GM19452 (cell line): ENCODE measurements around the gene NPLOC4.
"Not testable (repeated sequence)": the region's sequence is repeated elsewhere in the genome, so short reads cannot be mapped to it uniquely, and the experiment has no call there.

Experiments
- ATAC-seq: cut with Tn5 transposase; IDR thresholded peaks from one replicate; pipeline ENCODE4 v1.9.1; 2021; ENCODE audit not compliant: unreplicated experiment

Gene NPLOC4

DNA sequence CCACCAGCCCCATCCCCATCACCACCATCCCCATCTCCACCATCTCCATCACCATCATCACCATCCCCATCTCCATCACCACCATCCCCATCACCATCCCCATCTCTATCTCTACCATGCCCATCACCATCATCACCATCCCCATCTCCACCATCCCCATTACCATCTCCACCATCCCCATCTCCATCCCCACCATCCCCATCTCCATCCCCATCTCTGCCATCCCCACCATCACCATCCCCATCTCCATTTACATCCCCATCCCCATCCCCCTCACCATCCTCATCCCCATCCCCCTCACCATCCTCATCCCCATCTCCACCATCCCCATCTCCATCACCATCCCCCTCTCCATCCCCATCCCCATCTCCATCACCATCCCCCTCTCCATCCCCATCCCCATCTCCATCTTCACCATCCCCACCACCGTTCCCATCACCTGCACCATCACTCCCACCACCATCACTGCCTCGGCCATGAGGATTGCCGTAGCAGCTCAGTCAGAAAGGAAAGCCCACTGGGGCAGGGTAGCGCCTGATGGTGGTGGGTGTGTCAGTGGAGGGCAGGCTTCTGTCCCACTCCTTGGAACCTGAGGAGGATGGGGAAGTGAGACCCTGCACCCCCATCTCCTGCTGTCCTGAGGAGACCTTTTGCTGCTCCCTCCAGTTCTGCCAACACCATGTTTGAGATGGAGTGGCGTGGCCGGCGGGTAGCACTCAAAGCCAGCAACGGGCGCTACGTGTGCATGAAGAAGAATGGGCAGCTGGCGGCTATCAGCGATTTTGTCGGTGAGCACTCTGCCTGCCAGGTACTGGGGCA, 101.2 kb downstream of the NPLOC4 start:
- no peak for ATAC-seq

- ATAC-seq = no peak
Measured at GRCh38 chr17:81535007-81535328, 101.9 kb downstream of the NPLOC4 start.

GRCh38 chr17:81534157-81535006, 102.5 kb downstream of the NPLOC4 start:
- ATAC-seq = no peak

DNA sequence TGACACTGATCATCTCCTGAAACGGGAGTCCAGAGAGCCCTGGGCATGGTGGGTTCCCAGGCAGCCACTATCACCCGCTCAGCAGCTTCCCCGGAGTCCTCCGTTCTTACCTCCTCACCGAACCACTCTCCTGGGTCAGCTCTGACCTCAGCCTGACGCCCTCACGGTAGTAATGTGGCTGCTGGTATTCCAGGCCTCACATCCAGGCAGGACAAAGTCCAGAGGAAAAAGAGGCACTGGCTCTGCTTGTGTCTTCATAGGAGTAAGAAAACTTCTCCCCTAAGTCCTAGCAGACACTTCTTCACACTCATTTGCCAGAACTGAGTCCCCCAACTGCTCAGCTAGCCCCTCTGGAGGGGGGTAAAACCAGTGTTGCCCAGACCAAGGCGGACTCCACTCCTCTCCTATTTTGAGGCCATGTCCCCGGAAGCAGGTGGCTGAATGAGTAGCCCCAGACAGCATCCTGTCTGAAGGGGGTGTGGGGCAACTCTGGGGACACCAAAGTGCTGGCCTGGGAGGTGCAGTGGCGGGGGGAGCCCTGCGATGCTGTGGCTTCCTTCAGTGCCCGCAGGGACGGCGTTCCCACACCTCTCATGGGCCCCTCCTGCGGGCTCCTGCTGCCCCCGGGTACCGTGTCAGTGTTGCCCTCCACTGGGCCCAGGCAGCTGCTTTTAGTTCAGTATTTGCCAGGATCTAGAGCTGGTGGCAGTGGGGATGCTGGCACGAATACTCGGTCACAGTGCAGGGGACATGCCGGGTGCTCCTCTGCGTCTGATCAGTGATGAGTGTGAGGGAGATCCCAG, 103.4 kb downstream of the NPLOC4 start:
- ATAC-seq = no peak

DNA sequence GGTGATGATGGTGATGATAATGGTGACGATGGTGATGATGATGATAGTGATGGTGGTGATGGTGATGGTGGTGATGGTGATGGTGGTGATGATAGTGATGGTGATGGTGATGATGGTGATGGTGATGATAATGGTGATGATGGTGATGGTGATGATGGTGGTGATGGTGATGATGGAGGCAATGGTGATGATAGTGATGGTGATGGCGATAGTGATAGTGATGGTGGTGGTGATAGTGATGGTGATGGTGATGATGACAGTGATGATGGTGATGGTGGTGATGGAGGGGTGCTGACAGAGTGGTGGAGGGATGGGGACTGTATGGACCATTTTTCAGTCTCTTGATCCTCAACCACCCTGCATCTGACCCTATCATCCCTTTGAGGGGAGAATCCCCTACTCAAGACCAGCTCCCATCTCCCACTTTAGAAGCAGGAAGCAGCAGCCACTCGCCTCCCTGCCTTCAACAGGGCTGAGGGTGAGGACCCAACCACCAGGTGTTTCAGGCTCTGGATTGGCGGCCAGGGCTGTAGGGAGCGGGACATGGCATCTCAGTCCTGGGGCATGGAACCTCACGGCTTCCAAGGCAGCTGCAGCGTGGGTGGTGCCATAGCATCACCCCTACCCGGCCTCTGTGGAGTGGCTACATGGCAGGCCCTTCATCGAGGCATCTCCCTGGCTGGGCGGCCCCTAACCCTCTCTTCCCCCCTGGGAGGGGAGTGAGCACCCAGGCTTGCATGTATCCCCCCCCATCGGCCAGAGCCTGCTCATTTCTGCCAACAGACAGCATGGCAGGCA, 104.2 kb downstream of the NPLOC4 start:
- ATAC-seq = no peak

DNA sequence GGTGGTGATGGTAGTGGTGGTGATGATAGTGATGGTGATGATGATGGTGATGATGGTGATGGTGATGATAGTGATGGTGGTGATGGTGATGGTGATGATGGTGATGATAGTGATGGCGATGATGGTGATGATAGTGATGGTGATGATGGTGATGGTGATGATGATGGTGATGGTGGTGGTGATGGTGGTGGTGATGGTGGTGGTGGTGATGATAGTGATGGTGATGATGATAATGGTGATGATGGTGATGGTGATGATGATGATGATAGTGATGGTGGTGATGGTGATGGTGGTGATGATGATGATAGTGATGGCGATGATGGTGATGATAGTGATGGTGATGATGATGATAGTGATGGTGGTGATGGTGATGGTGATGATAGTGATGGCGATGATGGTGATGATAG, 104.9 kb downstream of the NPLOC4 start:
- not testable (repeated sequence) for ATAC-seq

DNA sequence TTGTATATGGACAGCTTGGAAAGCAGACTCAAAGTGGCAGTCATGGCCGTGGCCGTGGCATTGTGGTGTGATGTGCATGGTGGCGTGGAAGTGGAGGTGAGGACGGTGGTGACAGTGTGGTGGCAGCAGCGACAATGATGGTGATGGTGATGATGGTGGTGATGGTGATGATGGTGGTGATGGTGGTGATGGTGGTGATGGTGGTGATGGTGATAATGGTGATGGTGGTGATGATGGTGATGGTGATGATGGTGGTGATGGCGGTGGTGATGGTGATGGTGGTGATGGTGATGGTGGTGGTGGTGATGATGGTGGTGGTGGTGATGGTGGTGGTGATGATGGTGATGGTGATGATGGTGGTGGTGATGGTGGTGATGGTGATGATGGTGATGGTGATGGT, 105.9 kb downstream of the NPLOC4 start:
- not testable (repeated sequence) for ATAC-seq

GRCh38 chr17:81529437-81529803, 107.5 kb downstream of the NPLOC4 start:
- no peak for ATAC-seq

- no peak for ATAC-seq
Measured at GRCh38 chr17:81528651-81529436, 108.1 kb downstream of the NPLOC4 start.

GRCh38 chr17:81528384-81528650, 108.6 kb downstream of the NPLOC4 start:
- ATAC-seq = no peak

GRCh38 chr17:81527591-81528383, 109.1 kb downstream of the NPLOC4 start, which contains the start of gene FSCN2:
FSCN2 (plus strand) TSS chr17:81528377; CDS start chr17:81528532, 155 bp downstream.
- no peak for ATAC-seq

DNA sequence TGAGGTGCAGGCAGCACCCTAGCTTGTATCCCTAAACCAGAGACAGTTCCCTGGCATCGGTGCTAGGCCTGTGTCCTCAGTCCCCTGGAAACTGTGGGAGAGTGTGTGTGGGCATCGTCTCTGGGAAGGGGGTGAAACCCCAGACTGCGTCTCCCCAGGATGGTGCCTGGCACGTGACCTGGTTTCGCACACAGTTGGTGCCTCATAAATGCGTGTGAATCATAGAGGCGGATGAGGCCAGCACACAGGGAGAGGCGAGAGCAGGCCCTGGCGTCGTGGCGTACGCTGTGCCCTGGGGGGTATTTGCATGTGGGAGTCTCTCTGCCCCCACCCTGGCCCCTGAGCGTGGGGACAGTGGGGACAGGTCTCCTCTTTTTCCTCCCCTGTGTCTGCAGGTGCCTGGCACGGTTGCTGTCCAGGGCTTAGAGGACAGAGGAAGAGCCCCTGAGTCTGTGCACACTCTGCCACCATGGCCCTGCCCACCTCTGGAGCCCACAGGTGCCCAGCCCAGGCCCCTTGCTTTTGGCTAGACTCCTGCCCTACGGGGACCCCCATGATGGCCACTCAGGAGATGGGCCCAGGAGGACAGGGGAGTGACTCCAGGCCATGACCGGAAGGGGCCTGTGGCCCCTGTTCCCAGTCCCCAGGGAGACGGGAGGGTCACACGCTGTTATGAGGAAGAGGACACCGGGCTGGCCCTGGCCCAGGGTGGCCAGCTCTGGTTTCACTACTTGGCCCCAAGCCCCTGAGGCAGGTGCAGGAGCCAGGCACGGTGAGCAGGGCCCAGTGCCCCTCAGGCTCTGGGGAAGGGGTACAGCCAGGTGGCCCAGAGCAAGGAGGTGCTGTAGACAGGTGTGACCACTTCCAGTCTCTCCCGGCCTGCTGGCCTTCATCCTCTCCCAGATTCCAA, 110.0 kb downstream of the NPLOC4 start:
- no peak for ATAC-seq

DNA sequence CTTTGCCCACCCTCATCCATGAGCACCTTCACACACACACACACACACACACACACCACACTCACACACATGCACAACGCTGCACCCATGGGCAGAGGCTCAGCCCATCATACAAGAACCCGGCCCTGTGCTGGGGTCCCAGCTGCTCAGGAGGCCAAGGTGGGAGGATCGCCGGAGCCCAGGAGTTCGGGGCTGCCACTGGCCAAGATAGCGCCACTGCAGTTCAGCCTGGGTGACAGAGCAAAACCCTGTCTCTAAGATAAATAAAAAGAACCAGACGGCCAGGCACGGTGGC, 112.1 kb downstream of the NPLOC4 start:
- ATAC-seq = no peak

- no peak for ATAC-seq
Measured at GRCh38 chr17:81524039-81524864, 112.7 kb downstream of the NPLOC4 start.

DNA sequence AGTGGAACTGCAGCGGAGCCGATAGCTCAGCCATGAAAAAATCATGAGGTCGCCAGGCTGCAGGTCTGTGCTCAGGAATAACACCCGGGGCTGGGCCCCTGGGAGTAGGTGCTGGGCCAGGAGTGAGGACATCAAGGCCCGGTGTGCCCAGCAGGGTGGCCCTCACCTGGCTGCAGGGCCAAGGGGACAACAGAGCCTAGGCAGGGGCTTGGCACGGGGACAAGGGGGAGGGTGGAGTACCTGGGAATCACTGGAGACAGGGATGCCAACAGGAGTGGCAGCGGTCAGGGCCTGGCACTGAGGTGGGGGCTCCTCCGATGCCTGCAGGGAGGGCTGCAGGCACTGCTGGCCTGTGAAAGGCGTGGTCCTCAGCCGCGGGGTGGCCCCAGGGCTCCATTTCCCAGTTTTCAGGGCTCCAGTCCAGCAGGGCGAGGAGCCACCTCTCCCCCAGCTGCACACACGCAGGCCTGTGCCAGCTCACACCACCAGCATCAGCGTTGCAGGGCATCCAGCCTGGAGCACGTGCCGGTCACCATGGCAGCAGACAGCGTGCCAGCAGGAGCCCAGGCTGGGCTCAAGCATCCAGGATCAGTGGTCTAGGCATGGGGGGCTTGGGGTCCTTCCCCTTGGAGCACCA, 113.4 kb downstream of the NPLOC4 start:
- no peak for ATAC-seq

DNA sequence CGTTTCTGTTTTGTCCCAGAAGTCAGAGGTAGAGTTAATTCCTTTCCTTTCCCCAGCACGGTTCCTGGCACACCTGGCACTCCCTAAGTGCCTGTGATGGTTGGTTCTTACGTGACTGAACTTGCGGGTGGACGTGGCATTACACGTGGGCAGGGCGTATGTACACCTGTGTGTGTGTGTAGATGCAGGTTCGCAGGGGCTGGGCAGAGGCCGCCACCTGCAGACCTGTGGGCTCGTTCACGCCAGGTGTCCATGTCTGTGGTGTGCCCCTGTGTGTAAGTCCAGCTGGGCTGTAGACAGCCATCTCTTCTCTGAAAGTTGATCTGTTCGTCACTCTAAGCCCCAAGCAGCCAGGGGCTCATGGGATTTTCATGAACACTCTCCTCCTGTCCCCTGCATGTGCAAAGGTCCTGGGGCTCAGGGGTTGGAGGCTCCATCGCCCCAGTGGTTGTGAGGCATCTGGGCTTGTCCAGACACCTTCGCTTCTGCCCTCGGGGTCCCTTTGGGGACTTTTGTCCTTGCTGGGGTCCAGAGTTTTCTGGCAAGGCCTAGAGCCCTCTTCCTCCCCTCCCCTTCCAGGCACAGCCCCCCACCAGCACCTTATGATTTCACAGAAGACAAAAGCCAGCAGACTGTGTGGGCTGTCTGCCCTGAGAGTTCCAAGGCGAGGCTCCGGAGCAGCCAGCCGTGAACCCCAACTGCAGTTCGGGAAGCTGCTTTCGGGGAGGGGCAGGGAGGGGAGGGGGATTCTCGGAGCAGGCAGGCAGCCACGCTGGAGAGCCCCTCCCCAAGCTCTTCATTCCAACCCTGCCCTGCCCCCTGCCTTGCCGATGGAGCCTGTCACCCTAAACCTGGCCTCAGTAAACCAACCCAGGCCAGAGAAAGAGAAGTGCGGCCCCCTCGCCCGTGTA, 114.2 kb downstream of the NPLOC4 start:
- ATAC-seq = no peak
